ENCODE data around the gene CHN1.

The CHN1 gene

DNA sequence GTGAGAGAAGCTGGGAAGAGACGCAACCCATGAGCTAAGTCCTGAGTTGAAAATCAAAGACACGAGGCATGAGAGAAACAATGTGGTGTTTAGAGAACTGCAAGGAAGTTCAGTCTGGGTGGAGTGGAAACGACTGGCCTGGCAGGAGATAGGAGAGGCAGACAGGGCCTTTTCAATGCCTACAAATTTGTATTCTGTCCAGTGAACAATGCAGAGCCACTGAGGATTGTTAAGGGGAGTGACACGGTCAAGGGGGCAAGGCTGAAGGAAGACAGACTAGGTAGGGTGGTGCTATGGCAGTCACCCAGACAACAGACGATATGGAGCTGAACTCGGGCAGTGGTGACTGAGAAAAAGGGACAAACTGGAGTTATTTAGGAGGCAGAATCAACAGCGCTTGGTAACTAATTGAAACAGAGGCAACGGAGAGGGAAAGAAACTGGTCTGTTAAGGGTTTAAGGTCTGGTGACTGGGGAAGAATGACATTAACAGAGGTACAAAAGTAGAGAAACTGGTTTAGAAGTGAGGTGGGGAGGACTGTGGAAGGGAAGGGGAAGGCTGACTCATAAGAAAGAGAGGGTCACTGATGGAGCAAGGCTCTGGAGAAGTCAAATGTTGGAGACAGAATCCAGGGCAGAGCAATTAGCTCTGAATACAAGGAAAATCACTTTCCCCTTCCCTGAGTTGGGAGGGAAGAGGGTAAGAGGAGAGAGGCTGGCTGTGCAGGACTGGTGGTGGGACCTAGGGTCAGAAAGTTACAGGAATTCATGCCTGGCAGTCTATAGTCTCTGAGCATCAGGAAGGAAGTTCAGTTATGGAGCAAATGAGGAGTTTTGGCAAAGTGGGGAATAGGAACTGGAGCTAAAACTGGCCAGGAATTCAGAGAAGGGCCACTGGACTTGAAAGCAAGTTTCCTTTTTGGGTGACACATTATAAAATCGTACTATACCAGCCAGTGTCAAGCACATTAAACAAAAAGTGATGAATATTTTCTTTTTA, 177.5 kb downstream of the CHN1 start:
- DNase-seq (ENCODE audit: low read depth): no peak

DNA sequence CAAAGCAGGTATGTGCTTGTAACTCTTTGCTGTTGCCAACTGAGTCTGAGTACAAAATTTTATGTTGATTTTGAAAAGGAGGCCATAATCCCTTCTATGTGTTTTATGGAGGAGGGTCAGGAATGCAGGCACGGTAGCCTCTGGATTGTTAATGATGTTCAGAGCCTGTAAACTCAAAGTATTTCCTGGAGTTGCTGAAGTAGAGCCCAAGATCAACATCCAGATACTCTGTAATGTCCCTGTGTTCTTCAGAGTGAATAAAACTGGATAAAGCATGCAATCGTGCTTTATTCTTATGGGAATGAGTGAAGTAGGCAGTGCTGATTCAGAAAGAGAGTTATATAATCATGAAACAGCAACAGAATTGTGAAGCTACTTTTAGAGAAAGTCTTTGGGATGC, 179.1 kb downstream of the CHN1 start:
- no peak for DNase-seq (ENCODE audit: low read depth)

DNA sequence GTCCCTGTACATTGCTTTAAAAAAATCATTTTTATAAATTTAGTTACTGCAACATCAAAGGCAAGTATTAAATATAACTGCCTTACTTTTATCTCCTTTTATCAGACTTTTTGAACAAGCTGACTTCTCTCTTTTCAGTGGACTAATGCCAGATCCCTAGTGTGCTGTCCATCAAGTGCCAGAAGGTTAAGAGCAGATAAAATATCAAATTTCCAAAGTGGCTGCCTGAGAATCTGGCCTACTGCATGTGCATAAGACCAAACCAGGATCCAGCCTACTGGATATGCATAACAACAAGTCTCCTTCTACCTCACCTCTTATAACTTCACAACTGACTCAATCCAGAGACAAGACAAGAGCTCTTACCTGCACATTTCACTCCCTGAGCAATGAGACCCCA, 181.1 kb downstream of the CHN1 start:
- no peak for DNase-seq (ENCODE audit: low read depth)

DNA sequence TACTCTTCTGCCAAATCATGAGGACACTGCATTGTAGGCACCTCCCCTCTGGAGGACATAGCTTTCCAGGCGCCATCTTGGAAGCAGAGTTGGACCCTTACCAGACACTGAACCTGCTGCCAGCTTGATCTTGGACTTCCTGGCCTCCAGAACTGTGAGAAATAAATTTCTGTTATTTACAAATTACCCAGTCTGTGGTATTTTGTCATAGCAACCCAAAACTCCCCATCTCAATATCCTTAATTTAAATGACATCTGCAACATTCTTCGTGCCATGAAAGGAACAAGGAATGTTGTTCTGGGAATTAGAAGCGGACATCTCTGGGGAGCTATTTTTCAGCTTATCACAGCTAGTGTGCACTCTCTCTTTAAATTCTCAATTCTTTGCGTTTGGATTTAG, 183.6 kb downstream of the CHN1 start:
- no peak for DNase-seq (ENCODE audit: low read depth)

DNA sequence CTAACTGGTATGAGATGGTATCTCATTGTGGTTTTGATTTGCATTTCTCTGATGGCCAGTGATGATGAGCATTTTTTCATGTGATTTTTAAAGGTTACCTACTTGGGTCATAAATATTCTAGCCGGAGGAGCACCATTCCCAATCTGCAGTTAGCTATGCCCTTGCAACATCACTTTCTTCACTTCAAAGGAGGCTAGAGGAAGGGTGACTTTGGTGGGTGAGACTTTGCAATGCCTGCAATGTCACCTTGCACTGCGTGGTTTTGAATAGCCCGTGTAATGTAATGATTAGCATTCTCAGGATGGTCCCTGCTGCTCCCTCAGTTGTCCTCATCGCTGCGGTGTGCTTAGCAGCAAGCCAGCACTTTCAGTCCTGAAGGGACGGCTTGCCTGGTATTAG, 184.8 kb downstream of the CHN1 start:
- DNase-seq (ENCODE audit: low read depth): no peak

DNA sequence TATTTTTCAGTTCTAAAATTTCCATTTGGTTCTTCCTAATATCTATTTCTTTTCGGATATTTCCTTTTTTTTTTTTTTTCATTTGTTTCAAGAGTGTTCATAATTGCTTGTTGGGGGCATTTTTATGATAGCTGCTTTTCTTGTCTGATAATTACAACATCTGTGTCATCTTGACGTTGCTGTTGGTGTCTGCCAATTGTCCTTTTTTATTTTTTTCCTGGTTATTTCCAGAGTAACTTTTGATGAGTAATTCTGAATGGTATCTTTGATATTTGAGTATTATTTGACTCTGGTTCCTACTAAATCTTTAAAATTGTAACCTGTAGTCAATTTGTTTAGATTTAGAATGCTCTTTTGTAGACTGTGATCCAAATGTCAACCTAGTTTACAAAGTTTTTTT, 189.7 kb downstream of the CHN1 start:
- DNase-seq (ENCODE audit: low read depth): no peak

DNA sequence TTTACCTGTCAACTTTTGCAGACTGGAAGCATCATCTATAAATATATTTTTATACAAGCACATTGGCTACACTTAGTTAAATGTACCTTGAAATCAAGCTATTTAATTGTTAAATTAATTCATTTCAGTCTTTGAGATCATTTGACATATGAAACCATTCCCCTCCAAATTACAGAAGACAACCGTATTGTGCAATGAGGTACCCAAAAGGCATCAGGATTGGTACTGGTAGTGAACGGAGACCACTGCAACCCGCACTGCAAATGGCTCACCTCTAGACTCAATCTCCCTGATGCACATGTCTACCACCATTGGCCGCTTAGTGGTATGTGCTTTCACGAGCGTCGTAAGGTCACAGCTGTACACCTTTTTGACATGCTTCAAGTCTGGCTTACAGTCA, 193.1 kb downstream of the CHN1 start:
- no peak for DNase-seq (ENCODE audit: low read depth)

DNA sequence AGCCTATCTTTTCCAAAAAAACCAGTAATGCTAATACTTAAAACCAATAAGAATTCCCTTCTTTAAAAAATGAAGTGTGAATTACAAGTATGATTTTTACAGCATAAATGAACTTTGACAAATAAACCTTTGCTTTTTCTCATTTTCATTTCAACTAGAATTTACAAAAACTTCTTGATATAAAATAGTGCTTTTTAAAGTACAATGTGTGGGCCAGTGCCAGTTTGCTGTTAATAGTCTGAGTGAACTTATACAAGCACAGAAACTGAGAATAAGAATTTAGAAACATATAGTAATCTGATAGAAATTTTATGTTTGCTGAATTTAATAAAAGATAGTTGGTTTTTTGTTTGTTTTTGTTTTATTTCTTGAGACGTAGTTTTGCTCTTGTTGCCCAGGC, 197.2 kb downstream of the CHN1 start:
- DNase-seq (ENCODE audit: low read depth): no peak

DNA sequence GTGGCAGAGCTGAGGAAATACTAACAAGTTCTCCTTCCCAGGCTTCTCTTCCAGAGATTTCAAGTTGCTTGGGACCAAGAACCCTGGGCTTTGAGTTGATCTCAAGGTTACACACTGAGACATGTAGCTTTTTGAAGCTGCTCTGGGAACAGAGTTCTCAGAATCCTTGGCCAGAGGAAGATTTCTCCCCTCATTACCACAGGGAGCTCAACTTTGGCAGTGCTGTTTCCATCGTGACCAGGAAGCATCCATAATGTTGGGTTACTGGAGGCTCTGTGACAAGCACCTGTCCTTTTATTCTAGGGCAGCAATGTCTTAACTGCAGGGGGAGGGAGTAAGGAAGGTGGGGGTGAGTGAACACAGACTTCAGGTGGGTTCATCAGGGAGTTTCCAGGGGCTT, 199.4 kb downstream of the CHN1 start:
- no peak for DNase-seq (ENCODE audit: low read depth)

DNA sequence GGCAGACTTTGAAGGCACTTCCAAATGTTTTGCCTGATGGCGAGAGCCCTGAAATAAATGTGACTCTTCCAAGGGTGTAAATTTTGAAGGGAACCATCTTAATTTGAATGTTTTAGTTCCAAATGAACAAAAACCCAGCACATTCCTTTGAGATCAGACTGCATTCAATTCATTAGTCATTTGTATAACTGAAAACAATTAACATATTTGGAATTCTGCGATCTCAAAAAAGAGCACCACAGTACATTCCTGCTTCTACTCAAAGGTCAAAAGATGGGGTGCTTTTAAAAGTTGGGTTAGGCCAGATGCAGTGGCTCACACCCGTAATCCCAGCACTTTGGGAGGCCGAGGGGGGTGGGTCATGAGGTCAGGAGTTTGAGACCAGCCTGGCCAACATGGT, 202.7 kb downstream of the CHN1 start:
- DNase-seq (ENCODE audit: low read depth): no peak

DNA sequence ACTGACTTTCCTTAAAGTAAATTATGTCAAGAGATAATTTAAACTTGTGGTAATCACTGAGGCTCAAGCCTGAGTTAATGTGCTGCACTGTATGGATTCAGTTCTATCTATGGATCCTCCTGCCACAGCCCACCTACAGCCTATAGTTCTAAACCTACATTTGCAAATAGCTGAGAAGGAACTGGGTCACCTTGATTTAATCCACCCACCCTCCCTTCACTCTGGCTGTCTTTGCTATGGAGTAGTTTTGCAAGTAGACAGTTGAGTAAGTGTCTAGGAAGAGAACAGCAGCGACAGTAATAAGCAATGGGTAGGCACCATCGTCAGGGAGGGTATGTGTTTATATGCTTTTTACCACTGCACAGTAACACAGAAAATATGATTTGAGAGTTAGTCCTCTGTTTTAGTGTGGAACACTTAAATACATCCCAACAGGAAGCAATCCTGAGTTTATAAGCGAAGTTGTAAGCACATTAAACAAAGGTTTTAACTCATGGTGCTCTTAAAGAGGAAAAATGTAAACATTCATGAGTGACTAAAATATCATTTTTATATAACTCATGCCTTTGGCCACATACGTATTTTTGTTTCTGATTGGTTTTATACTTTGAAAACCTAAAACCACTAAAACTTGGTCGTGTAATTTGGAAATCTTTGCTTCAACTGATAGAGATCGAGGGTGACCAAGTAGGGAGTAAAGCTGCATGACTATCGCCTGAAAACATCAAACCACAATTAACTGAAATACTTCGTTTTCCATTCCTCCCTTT, 204.6 kb downstream of the CHN1 start:
- no peak for DNase-seq (ENCODE audit: low read depth)

DNA sequence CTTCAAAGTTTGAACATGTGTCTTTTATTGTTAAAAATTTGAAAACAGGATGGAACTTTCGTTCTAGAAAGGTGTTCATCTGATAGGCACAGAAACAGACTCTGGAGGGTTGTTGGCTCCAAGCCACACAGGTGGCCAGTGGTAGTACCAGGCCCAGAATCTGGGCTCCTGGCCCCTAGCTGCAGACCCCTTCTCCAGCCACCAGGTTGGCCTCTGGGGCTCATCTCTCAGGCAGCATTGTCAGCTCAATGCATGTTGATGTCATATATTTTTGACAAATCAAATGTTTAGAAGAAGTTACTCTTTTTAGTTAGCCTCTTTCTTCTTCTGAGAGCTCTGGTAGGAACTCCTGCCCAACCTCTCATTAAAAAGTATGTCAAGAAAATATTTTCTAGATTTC, 206.4 kb downstream of the CHN1 start:
- no peak for DNase-seq (ENCODE audit: low read depth)

DNA sequence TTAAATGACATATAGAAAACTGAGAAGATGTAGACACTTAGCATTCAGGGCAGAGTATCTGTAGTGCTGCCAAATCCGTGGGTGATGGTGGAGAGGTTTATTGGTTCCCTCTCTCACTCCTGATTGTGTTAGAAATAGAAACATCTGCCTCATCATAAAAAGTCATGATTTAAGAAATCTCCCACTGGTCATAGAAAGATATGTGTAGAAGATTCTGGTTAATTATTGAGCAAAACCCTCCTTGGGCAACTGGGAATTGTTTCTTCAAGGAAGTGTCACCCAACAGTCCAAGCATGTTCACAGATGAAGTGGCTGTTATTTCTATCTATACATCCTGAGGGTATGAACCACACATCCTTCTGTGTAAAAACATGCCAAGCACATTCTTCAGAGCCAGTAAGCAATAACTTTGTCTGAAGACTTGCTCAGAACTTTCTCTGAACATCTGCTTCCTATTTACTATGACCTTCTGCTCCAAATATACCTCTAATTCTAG, 207.4 kb downstream of the CHN1 start:
- no peak for DNase-seq (ENCODE audit: low read depth)

DNA sequence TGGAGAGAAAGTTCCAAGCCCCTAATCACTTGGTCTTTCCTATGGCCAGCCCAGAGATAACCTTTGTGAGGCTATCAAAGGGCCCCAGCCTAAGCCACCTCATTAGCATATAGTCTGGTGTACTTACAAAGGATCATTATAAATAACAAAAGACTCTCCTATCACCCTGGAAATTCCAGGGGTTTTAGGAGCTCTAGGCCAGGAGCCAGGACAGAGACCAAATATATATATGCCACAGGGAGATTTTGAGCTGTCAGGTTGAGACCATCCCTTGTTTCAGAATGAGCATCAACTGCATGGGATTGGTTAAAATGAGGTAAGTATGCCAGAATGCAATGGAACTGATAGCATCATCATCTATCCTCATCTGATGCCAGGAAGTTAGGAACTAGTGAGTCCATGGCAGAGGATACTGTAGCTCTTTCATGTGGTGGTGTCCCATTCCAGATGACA, 208.8 kb downstream of the CHN1 start:
- no peak for DNase-seq (ENCODE audit: low read depth)

DNA sequence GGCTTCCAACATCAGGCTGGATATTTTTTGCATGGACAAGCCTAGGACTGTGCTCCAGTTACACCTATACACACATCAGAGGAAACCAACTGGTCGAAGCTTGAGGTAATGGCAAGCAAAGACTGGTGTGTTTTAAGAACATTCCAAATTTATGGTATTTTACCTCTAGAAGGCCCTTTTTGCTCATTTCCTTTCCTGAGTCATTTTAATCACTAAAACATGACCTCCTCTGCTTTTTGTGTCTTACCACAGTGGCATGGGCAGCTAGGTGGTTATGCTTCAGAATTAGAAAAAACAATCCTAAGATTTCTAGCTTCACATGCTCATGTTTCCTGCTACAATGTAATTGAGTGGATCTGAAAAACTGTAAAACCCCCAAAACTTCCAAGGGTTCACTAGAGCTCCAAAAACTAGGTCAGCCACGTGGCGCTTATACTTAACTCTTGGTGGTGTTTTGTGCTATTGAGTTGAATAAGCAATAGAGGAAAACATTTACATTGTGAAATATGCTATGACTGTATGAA, 210.3 kb downstream of the CHN1 start:
- no peak for DNase-seq (ENCODE audit: low read depth)

DNA sequence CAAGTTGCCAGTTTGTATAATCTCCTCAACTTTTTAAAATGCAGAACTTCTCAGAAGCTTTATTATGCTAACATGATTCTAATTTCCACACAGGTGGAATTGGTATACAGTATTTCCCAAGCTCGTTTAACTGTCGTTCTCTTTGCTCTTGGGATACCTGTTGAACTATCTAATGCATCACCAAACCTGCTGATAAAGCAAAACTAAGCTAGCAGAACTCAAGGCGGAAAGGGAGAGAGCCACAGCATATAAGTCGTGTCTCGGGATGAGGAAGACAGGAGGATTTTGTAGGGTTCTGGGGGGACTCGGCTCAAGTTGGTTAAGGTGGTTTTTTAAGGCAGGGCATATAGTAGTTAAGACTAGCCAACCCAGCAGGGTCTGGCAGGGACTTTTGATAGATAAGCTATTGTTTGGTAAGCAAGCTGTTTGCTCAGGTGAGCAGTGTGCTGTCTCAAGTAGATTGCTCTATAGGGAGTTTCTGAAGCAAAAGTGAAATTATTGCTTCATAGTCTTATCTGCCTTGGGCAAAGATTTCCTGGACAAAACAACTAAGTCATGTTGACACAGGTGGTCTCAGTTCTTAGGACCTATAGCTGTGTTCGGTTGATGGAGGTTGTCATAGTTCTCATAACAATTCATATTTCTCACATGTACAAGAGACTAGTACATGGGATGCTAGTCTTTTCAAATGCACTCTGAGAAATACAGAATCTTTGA, 212.7 kb downstream of the CHN1 start:
- DNase-seq (ENCODE audit: low read depth): no peak

DNA sequence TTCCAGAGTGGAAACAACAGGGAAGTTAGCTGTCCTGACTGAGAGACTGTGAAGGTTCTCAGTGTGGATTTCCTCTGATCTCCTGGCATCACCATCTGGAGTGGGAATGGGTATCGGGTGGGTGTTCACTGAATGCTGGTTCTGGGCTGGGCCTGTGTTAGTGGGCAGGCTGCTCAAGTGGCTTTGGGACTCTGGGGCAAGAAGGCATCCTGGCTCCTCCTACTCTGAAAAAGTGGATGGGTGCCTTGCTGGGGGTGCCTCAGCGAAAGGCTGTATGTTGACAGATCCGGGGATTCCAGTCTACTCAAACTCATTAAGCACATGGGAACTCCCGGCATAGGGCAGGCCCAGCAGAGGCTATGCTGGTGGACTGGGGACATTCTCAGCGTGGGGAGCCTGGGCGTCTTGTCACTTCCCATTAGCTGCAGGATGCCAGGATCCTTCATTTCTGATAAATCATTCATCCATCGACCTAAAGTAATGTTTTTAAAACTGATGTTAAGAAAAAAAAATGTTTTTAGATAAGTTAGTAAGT, 213.4 kb downstream of the CHN1 start:
- no peak for DNase-seq (ENCODE audit: low read depth)

DNA sequence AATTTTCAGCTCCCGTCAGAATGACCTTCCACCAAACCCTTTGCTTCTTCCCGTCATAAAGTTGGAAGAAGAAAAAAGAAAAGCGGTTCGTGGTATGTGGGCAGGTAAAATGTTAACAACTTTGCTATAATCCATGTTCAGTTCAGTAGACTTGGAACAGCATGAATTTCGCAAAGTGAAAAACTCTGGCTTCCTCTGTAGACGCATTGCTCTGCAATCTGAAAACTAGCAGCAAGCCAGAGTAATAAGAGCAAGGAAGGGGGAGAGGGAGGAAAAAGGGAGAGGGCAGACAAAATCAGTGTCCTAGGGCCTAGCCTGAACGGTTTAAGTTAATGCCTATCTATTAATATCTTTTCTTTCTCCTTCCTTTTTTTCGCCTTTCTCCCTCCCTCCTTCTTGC, 214.2 kb downstream of the CHN1 start:
- no peak for DNase-seq (ENCODE audit: low read depth)

DNA sequence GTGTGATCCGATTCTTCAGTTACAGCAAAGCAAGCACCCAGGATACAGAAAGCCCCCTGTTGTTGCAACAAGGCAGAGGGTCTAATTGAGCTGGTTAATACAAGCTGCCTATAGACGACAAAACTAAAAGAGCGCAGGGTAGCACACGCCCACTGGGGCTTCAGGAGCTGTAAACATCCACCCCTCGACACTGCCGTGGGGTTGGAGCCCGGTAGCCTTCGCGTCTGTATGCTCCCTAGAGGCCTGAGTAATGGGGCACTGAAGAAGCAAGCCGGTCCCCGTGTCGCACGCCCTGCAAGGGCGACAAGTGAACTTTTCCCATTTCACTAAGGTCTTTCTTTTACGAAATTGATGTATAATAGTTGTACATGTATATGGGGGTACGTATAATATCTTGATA, 216.2 kb downstream of the CHN1 start:
- DNase-seq (ENCODE audit: low read depth): no peak

DNA sequence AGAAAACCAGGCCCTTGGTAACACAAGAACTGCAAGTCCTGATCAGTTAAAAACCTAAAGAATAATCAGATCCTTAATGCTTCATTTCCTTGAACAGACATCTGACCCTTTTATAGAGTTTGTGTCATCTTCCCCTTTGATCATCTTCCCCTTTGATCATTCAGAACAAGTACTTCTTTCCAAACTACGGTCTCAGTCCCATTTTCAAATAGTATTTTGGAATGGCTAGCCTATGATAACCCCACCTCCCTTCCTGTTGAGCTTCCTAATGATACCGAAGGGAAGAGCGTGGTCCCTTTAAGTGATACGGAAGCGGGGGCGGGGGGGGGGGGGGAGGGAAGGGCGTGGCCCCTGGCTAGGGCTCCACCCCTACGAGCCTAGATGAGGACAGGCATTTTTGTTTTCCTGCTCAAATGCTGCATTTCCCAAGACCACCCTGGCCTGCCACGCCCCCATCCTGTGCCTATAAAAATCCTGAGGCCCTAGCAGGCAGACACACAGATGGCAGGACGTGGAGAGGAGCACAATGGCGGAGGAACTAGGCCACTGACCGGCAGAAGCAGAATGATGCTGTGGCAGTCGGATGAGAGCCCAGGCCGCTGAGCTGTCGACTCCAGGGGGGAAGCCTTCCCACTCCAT, 216.8 kb downstream of the CHN1 start:
- no peak for DNase-seq (ENCODE audit: low read depth)

DNA sequence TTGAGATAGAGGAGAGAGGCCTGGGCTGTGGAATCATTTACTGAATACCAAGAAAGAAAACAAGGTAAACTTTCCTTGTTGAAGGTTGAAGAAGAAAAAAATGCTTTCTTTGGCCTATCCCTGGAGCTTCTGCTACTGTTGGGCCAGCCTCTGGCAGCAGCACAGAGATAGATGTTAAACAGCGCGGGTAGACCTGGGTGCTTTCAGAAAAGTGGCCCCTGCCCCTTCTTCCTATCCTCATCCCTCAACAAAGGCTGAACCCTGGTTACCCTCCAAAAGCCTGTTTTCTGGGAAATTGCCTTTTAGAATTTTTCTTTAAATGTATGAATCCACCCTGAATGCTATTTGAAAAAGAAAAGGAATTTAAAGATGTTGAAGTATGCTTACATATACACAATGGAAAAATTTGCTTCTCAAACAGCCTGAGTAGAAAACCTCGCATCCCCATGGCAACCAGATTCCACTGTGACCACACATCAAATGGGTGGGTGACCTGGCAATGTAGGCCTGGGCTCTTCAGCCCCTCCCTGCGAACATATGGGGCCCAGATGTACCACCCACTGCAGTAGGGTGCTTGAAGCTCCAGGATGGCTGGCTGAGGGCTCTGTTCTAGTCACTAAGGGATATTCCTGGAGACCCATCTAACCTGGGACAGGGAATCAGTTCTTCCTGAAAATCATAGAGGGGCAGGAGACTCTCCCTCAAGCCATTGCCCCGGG, 217.5 kb downstream of the CHN1 start:
- DNase-seq (ENCODE audit: low read depth): no peak
